Measurements from ENCODE around the gene SPATA21. TPM values are rescaled to one million over a fixed set of nuclear protein-coding genes. Genes with fewer than 3 reads are reported as not detected.

SPATA21 gene
- polyA plus RNA-seq, 2 of the 4 experiments (the other 2 are of a cell fraction), result 0.08 to 0.09 TPM

GRCh38 chr1:16371725-16372124 is 65.5 kb downstream of the SPATA21 start (continued):
- TF ChIP-seq MYC (IDR thresholded peaks at IDR 0.05; ENCODE audit: borderline replicate concordance, low read length) (no peak), ZNF302 (CRISPR knock-in tag; IDR thresholded peaks at IDR 0.05) (no peak), HOXA7 (CRISPR knock-in tag; IDR thresholded peaks at IDR 0.05) (no peak)

DNA sequence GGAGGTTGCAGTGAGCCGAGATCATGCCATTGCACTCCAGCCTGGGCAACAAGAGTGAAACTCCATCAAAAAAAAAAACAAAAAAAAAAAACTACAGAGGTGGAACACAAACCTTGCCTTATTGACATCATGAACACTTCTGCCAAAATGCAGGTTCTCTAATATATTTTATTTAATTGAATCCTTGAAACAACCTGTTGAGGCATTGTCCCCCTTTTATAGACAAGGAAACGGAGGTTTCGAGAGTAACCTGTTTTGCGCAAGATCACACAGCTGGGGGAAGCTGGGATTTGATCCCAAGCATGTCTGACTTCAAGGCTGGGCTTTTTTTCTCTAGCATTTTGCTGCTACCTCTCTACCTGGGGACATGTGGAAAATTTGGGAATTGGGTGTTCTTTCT is 67.4 kb downstream of the SPATA21 start:
- FAIRE-seq (no peak), DNase-seq (ENCODE audit: low read depth in 1 of 2, low spot score in 1 of 2) (no peak), ATAC-seq (no peak)
- TF ChIP-seq CEBPB (IDR thresholded peaks at IDR 0.05), result peak in 1 of 2 experiments; percentile 49; a peak in 1 of 4 replicates
- TF ChIP-seq TP53 (CRISPR knock-in tag; IDR thresholded peaks at IDR 0.05), result no peak
- Histone ChIP-seq H3K4me3 (no peak overlapping the region), H3K4me1 (peaks cover 64% of the 10 kb centered on the region), H3K27ac (peak overlapping the region; percentile 37 to 97; a peak in 5 of 6 replicates), H3K9me3 (no peaks in the 10 kb centered on the region), H3K4me2 (peak overlapping the region; percentile 78)
- POLR2A ChIA-PET, result no interaction called here
- WGBS (ENCODE audit: missing lambda C conversion rate), result 95% methylated on average over 4 of the region's 4 CpGs
- CTCF ChIA-PET, result interaction anchor here (0.7 kb wide), 1 partner anchor 14 kb away, joined by 3 read pairs; no protein-coding TSS in a partner anchor

DNA sequence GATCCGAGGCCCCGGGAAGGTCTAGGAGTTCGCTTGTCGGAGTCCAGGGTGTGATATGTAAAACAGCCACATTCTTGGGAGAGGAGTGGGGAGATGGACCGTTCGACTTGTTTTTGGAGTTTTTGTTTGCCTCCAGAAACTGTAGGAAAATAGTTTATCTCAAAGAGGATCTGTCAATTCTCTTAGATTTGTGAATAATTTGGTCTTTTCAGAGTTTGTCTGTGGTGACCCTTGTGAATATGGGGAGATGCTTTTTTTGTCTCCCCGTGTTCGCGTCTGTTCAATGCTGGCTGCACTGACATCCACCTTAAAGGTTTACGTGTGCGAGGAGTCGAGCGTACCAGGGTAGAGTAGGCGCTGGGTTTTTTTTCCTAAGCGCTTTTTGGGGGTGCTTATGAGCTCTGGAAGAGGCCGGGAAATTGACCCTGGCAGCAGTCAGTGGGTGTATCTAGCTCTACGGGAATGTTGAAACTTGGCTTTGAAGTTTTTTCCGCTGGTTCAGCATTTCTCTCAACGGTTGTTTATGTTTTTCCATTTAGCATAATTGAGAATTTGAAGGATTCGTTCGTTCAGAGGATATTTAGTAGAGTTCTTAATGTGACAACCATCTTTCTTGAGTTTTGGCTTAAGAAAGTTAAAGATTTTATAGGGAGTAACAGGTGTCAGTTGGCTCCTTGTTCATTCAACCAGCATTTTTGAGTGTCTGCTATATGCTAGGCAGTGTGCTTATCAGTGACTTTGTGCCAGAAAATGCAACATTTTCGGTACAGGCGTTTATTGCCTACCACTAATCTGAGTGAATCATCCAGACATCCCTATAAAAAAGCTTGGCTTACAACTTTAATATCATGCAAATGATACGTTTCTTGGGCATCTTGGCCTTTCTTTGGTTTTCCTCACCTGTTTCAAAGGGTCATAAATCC is 69.0 kb downstream of the SPATA21 start:
- Histone ChIP-seq H3K9me3 (no peaks in the 10 kb centered on the region), H3K4me1 (peaks cover 49% of the 10 kb centered on the region), H3K27ac (peak overlapping the region; percentile 96 to 97), H3K4me3 (peak overlapping the region; percentile 71), H3K4me2 (peak overlapping the region; percentile 78)
- CTCF ChIA-PET, result interaction anchor here (1.1 kb wide), 1 partner anchor 23 kb away, joined by 3 read pairs; no protein-coding TSS in a partner anchor
- peak; percentile 49 to 57; a peak in 5 of 6 replicates for ATAC-seq
- 2% methylated on average over 22 of the region's 24 CpGs for WGBS (ENCODE audit: missing lambda C conversion rate)
- no peak for DNase-seq (ENCODE audit: low read depth in 1 of 2, low spot score in 1 of 2)
- TF ChIP-seq MAFK (IDR thresholded peaks at IDR 0.05; ENCODE audit: partially characterized antibody), result peak; percentile 90
- TF ChIP-seq TP53 (CRISPR knock-in tag; IDR thresholded peaks at IDR 0.05), result no peak
- TF ChIP-seq CBX2 (IDR thresholded peaks at IDR 0.05; ENCODE audit: borderline replicate concordance, low read depth), result no peak
- TF ChIP-seq HOXB13 (CRISPR knock-in tag; IDR thresholded peaks at IDR 0.05; ENCODE audit: low read depth), result no peak
- no peak for TF ChIP-seq FOXS1 (CRISPR knock-in tag; IDR thresholded peaks at IDR 0.05)
- POLR2A ChIA-PET, result interaction anchor here (0.7 to 1.2 kb wide), 2 partner anchors 12 to 30 kb away, joined by 3 read pairs; no protein-coding TSS in a partner anchor
- FAIRE-seq, result no peak

DNA sequence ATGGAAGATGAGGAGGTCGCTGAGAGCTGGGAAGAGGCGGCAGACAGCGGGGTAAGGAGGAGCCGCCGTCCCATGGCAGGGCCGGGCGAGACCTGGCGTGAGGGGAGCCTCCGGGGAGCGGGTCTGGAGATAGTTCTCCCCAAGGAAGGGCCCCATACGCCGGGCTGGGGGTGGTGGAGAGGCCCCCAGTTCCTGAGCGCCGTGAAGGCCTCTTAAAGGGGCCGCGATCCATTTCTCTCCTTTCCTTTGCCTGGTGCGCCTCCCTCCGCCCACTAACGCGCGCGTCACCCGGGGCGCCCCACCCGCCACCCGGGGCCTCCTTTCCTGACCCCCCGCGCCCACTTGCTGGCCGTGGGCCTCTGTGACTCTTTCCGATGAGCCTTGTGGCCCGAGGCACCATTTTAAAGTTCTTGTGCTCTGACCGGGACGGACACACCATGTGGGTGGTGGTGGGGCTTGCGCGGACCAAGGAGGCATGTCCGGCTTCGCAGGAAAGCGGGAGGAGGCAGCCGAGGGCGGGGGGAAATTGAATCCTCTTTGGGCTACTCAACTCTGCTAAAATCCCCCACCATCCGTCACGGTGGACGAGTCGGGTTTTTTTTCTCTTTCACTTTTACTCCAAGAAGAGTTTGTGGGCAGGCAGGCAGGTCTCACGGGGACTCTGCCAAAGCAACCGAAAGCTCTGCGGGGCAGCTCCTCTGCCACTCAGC is 69.8 kb downstream of the SPATA21 start:
- peak; percentile 86 to 92 for ATAC-seq
- WGBS (ENCODE audit: missing lambda C conversion rate), result 3% methylated on average over 23 of the region's 47 CpGs
- TF ChIP-seq KDM5A (IDR thresholded peaks at IDR 0.05) (peak; percentile 66), POLR2A (IDR thresholded peaks at IDR 0.05; ENCODE audit: low read length) (peak; percentile 32), FOSL2 (IDR thresholded peaks at IDR 0.05) (no peak), FOSL2 (CRISPR knock-in tag; IDR thresholded peaks at IDR 0.05) (0 out of 2 replicates have a peak, but pooled peaks have one; percentile 22), MAX (IDR thresholded peaks at IDR 0.05) (peak; percentile 69), PHF8 (IDR thresholded peaks at IDR 0.05; ENCODE audit: borderline replicate concordance, low read depth) (peak; percentile 60; the same call in 1 of the 2 replicates), JUN (IDR thresholded peaks at IDR 0.05) (peak; percentile 53 to 87; a peak in 4 of 5 replicates), MAZ (IDR thresholded peaks at IDR 0.05; ENCODE audit: borderline replicate concordance, low read depth, low read length) (0 out of 2 replicates have a peak, but pooled peaks have one; percentile 48), HES2 (IDR thresholded peaks at IDR 0.05) (no peak), E2F6 (IDR thresholded peaks at IDR 0.05; ENCODE audit: borderline replicate concordance, low read depth) (peak; percentile 48; the same call in 1 of the 2 replicates), SMC3 (IDR thresholded peaks at IDR 0.05) (no peak), MYC (IDR thresholded peaks at IDR 0.05; ENCODE audit: borderline replicate concordance, low read length) (peak; percentile 51; the same call in 1 of the 2 replicates), RAD21 (conservative IDR thresholded peaks at IDR 0.05 in 1 of 2, IDR thresholded peaks at IDR 0.05 in 1 of 2) (0 out of 5 replicates have a peak, but pooled peaks have one; percentile 1 to 17), HOXB5 (CRISPR knock-in tag; IDR thresholded peaks at IDR 0.05) (no peak; the same call in 1 of the 2 replicates)
- TF ChIP-seq, protein P1, sequence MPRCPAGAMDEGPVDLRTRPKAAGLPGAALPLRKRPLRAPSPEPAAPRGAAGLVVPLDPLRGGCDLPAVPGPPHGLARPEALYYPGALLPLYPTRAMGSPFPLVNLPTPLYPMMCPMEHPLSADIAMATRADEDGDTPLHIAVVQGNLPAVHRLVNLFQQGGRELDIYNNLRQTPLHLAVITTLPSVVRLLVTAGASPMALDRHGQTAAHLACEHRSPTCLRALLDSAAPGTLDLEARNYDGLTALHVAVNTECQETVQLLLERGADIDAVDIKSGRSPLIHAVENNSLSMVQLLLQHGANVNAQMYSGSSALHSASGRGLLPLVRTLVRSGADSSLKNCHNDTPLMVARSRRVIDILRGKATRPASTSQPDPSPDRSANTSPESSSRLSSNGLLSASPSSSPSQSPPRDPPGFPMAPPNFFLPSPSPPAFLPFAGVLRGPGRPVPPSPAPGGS (IDR thresholded peaks at IDR 0.05), result peak; percentile 59; the same call in 1 of the 3 replicates
- CTCF ChIA-PET, result no interaction called here
- H3K4me2 ChIP-seq, result peak overlapping the region; percentile 78
- POLR2A ChIA-PET, result interaction anchor here (1.1 to 1.3 kb wide), 3 partner anchors 12 to 73 kb away, joined by 3 to 5 read pairs (median 3); partner anchors contain the start of genes FBXO42 and NECAP2
- peak; percentile 53 to 86 for DNase-seq (ENCODE audit: low read depth in 1 of 2, low spot score in 1 of 2)
- FAIRE-seq, result no peak
- peaks cover 41% of the 10 kb centered on the region for H3K4me1 ChIP-seq
- H3K9me3 ChIP-seq, result no peaks in the 10 kb centered on the region
- H3K4me3 ChIP-seq, result peak overlapping the region; percentile 71
- peak overlapping the region; percentile 96 to 97 for H3K27ac ChIP-seq
